NT2/D1 (cell line): ENCODE results near the gene ECSCR.

Experiments used
- DNase-seq: peaks from one replicate; pipeline ENCODE4 v3.0.0-alpha.2; 2011; ENCODE audit warnings: low read depth, low spot score
- H3K27me3 ChIP-seq: 2 replicates; pipeline ENCODE4 v1.6.0; 2011; ENCODE audit warnings: mild to moderate bottlenecking; ENCODE audit not compliant: insufficient read length, insufficient read depth
- H3K36me3 ChIP-seq: 2 replicates; pipeline ENCODE4 v1.6.1; 2011; ENCODE audit warnings: mild to moderate bottlenecking, low read length, mixed read lengths; ENCODE audit not compliant: insufficient read depth, insufficient read length
- H3K4me1 ChIP-seq: 2 replicates; pipeline ENCODE4 v1.5.1; 2011; ENCODE audit not compliant: insufficient read depth, insufficient read length
- H3K4me3 ChIP-seq: 2 replicates; pipeline ENCODE4 v1.5.1; 2011; ENCODE audit warnings: low read depth; ENCODE audit not compliant: insufficient read length
- H3K9ac ChIP-seq: 2 replicates; pipeline ENCODE4 v1.6.0; 2011; ENCODE audit warnings: low read depth; ENCODE audit not compliant: insufficient read length
- H3K9me3 ChIP-seq: 2 replicates; pipeline ENCODE4 v1.5.1; 2011; ENCODE audit warnings: mild to moderate bottlenecking, low read length; ENCODE audit not compliant: insufficient read depth
- SUZ12 ChIP-seq: IDR thresholded peaks from 2 replicates; pipeline ENCODE4 v1.6.1; 2011; ENCODE audit not compliant: insufficient read length, insufficient read depth; ENCODE audit errors: extremely low read depth
- YY1 ChIP-seq: IDR thresholded peaks from 2 replicates; pipeline ENCODE4 v1.6.1; 2011; ENCODE audit not compliant: insufficient read length, insufficient read depth
- ZNF274 ChIP-seq: IDR thresholded peaks from 2 replicates; pipeline ENCODE4 v1.6.1; 2011; ENCODE audit warnings: mild to moderate bottlenecking, low read depth, low read length

Gene ECSCR

DNA sequence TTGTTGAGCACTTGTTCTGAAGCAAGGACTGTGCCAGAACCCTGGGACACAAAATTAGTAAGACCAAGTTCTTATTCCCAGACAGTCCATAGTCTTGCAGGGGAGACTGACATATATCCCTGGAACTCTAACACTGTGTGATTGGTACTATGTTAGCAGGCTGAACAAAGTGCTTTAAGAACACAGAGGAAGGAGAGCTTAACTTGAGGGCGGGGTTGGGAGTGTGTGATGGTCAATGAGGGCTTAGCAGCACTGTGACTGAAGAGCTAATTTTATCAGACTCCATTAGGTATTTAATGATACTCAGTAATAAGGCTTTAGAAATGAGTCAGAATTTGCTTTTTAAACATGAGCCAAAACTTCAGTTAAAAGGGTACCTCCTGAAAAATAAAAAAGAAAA is 43.8 kb downstream of the ECSCR start:
- Histone ChIP-seq H3K4me3 (no peak overlapping the region), H3K4me1 (no peaks in the 10 kb centered on the region), H3K27me3 (no peaks in the 10 kb centered on the region), H3K9ac (peak overlapping the region; percentile 3), H3K9me3 (no peaks in the 10 kb centered on the region), H3K36me3 (peaks cover 38% of the 10 kb centered on the region)
- DNase-seq, result no peak
- TF ChIP-seq SUZ12, result no peak
- TF ChIP-seq YY1, result no peak
- TF ChIP-seq ZNF274, result no peak

DNA sequence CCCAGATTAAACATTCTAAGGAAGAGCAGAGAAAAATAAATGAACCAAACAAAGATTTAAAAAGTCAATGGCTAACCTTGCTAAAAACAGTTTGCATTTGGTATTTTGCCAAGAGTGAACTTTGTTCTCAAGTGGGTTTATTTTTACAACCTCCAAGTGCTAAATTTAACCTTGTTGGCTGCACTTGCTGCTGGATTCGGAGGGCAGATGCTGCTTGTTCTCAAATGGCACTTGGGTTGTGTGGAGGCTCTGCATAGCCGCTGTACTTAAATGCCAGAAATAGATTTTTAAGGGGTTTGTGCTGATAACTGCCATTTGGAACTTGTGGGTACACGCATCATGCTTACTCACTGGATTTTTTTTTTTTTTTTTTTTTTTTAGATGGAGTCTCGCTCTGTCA is 45.3 kb downstream of the ECSCR start:
- Histone ChIP-seq H3K27me3 (no peaks in the 10 kb centered on the region), H3K9me3 (no peaks in the 10 kb centered on the region), H3K4me1 (no peaks in the 10 kb centered on the region), H3K36me3 (peaks cover 41% of the 10 kb centered on the region), H3K4me3 (no peak overlapping the region), H3K9ac (no peak overlapping the region)
- TF ChIP-seq SUZ12, result no peak
- no peak for TF ChIP-seq ZNF274
- TF ChIP-seq YY1, result no peak
- DNase-seq, result no peak

DNA sequence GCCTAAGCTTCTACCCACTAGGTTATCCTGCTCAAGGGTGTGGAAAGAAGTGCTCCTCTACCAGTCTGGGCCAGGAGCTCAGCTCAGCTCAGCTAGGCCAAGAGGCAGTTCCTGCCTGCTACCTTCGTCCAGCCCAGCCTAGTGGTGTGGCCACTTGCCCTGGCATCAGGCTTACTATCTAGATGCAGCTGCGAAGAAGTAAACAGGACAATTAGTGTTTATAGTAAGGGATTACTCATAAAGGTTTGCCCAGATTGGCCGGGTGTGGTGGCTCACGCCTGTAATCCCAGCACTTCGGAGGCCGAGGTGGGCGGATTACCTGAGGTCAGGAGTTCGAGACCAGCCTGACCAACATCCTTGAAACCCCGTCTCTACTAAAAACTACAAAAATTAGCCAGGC is 45.9 kb downstream of the ECSCR start:
- Histone ChIP-seq H3K9me3 (no peaks in the 10 kb centered on the region), H3K4me1 (no peaks in the 10 kb centered on the region), H3K27me3 (no peaks in the 10 kb centered on the region), H3K4me3 (no peak overlapping the region), H3K36me3 (peaks cover 36% of the 10 kb centered on the region), H3K9ac (no peak overlapping the region)
- TF ChIP-seq ZNF274 (no peak), YY1 (no peak), SUZ12 (no peak)
- no peak for DNase-seq

DNA sequence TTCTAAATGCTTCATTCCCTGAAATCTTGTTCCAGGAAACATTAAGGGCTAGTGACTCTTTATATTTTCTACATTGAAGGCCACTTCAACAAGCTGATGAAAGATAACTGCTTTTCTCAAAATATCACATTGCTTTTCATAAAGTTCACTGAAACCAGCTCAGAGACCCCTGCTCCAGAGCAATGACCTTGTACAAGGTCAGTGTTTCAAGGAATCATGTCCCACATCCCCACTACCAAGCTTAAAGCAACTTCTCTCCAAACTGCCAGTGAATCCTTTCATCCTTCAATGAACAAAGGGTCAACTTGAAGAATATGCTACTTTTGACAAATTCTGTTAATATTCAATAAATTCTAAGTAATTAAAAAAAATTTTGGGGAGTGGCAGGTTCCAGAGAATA is 46.7 kb downstream of the ECSCR start:
- peaks cover 34% of the 10 kb centered on the region for H3K36me3 ChIP-seq
- no peaks in the 10 kb centered on the region for H3K4me1 ChIP-seq
- TF ChIP-seq ZNF274 (no peak), SUZ12 (no peak), YY1 (no peak)

DNA sequence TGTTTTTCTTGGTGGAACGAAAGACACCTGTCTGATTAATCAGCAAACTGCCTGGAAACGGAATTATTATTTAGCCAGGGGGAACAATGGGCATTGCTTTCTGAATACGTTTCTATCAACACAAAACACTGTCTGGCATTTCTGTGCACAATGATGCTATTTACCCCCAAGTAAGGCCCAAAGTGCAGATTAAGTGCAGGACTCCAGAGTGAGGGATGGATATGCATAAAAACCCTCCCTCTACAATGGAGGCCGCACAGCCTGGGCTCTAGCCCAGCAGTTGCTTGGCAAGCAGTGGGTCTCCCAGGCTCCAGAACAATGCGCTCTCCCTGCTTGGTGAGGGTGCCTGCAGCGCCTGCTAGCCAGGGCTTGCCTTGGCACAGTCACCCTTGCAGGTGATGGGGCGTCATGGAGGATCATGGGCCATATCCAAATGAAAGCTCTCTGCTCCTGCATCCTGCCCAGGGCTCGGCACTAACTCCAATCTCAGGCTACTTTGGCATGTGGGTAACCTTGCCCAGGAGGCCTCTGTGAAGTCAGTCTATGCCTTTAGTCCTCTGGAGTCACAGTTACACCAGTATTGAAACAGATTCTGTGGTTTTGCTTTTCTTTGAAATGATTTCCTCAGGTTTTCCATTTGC is 47.2 kb downstream of the ECSCR start:
- Histone ChIP-seq H3K36me3 (peaks cover 32% of the 10 kb centered on the region), H3K4me3 (no peak overlapping the region), H3K27me3 (no peaks in the 10 kb centered on the region), H3K9ac (no peak overlapping the region), H3K4me1 (no peaks in the 10 kb centered on the region), H3K9me3 (no peaks in the 10 kb centered on the region)
- TF ChIP-seq YY1 (no peak), SUZ12 (no peak), ZNF274 (no peak)
- no peak for DNase-seq

More for the DNA sequence above, 46.7 kb downstream of the ECSCR start:
- H3K27me3 ChIP-seq, result no peaks in the 10 kb centered on the region
- DNase-seq, result no peak
- H3K9ac ChIP-seq, result no peak overlapping the region
- H3K4me3 ChIP-seq, result no peak overlapping the region
- H3K9me3 ChIP-seq, result no peaks in the 10 kb centered on the region

DNA sequence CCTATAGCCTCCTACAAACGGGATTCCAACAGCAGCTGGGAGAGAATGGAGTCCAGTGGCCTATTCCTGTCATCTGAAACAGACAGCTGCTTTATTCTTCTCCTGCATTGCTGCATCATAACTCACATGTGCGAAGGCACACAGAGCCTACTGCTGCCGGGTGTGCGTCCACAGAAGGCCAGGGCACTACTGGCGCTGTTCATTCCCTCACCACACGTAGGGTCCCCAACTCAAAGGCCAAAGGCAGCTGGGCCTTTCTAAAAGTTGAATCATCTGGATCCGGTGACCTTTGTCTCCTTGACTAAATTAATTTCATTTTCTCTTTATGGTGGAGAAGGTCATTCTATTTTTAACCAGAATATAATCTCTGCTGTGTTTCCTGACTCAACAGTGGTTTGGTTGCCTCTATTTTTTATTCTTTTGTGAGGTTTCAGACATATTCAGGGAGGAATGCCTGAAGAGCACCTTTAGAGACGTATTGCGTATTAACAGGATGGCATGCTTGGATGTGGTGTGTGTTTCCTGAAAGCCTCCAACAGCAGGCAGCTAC is 47.9 kb downstream of the ECSCR start:
- DNase-seq, result no peak
- no peak for TF ChIP-seq ZNF274
- TF ChIP-seq YY1, result no peak
- TF ChIP-seq SUZ12, result no peak
- no peaks in the 10 kb centered on the region for H3K9me3 ChIP-seq
- H3K4me1 ChIP-seq, result no peaks in the 10 kb centered on the region
- no peak overlapping the region for H3K4me3 ChIP-seq
- no peaks in the 10 kb centered on the region for H3K27me3 ChIP-seq
- no peak overlapping the region for H3K9ac ChIP-seq
- peaks cover 32% of the 10 kb centered on the region for H3K36me3 ChIP-seq

DNA sequence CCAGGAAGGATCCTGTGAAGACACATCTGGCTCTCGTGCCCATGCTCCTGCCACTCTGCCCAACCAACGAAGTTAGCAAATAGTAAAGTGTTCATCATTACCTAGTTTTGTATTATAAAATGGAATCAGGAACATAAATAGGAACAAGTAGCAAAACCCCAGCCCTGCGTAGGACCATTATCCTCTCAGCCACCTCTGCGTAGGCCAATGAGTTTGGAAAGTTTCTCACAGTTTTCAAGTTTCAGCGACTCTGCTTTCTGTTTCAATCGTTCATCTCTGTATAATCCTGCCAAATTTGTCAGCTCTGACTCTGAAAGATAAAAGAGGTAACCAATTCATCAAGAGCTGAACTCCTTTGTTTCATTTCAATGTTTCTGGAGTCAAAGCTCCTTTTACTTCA is 48.6 kb downstream of the ECSCR start:
- Histone ChIP-seq H3K9ac (no peak overlapping the region), H3K4me3 (no peak overlapping the region), H3K36me3 (peaks cover 26% of the 10 kb centered on the region), H3K4me1 (no peaks in the 10 kb centered on the region), H3K9me3 (no peaks in the 10 kb centered on the region), H3K27me3 (no peaks in the 10 kb centered on the region)
- TF ChIP-seq ZNF274 (no peak), SUZ12 (no peak), YY1 (no peak)
- DNase-seq, result no peak
